Measurements from ENCODE around the gene GK. TPM values are rescaled to one million over a fixed set of nuclear protein-coding genes. Genes with fewer than 3 reads are reported as not detected.
A peak's percentile ranks its signal among the peaks of the same experiment; 100 is the strongest.

The GK gene
- total and polyA plus RNA-seq, 9 of the 15 experiments (the other 6 are each of a cell fraction or from before 2014, with no cell fraction given): 8.0 to 15.7 (median 12.4) TPM

DNA sequence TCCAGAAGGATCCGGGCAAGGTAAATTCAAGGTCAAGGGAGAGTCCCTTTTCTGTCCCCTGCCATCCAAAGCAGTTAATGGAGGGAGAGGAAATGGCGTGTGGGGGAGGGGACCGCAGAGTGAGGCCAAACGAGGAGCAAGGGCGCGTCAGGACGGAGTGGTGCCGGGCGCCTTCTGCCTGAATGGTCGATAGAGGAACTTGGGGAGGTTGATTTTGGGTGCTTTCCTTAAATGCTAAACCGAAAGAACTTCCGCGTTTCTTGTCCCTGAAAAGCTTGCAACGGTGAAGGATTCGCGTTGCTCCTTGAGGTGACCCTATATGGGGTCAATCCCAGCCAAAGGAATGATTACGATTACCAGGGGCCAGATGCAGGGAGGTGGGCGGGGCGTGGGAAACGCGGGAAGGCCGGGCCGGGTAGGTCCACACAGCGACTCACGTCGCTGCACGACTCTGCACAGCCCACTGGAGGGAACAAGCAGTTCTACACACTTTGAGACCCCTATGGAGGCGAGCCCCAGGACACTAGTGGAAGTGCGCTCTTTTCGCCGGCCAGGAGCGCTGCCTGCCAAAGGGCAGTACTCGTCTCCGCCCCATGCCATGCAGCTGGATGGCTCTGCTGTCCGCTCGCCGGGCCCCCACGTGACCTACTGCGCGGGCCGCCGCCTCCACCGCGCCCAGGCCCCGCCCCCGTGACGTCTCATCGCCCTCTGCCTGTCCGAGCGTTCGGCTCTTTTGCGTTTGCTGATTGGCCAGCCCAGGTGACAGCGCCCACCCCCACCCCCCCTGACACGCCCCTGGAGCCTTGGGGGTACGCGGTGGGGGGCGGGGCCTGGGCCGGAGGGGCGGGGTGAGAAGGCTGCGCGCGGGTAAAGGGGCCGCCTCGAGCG lies 452 bp upstream of the GK start (continued):
- TF ChIP-seq ETV1 (tag; conservative IDR thresholded peaks at IDR 0.05; ENCODE audit: low read depth) (peak; percentile 50; the same call in 1 of the 2 replicates), ZFP30 (CRISPR knock-in tag; IDR thresholded peaks at IDR 0.05; ENCODE audit: borderline replicate concordance) (no peak), CBFA2T2 (conservative IDR thresholded peaks at IDR 0.05) (peak; percentile 75), HNRNPK (IDR thresholded peaks at IDR 0.05; ENCODE audit: low read depth, low read length, poor library complexity, severe bottlenecking) (no peak), MEF2A (IDR thresholded peaks at IDR 0.05; ENCODE audit: control insufficient read depth, low read depth, low read length) (no peak), PREB (CRISPR knock-in tag; IDR thresholded peaks at IDR 0.05) (no peak), ZNF699 (CRISPR knock-in tag; IDR thresholded peaks at IDR 0.05; ENCODE audit: insufficient replicate concordance) (no peak), FIP1L1 (IDR thresholded peaks at IDR 0.05; ENCODE audit: low read depth, low read length, poor library complexity, severe bottlenecking) (no peak), ZNF134 (CRISPR knock-in tag; conservative IDR thresholded peaks at IDR 0.05) (no peak), ZNF830 (CRISPR knock-in tag; IDR thresholded peaks at IDR 0.05) (no peak), JUND (IDR thresholded peaks at IDR 0.05; ENCODE audit: borderline replicate concordance, low read depth, low read length) (no peak), JUND (tag; IDR thresholded peaks at IDR 0.05; ENCODE audit: borderline replicate concordance, low read depth, low read length) (no peak; the same call in 2 of the 3 replicates), ZNF449 (CRISPR knock-in tag; IDR thresholded peaks at IDR 0.05) (no peak), RAD51 (IDR thresholded peaks at IDR 0.05; ENCODE audit: borderline replicate concordance, low read depth) (peak; percentile 95), RNF2 (IDR thresholded peaks at IDR 0.05) (no peak; the same call in 1 of the 2 replicates), POLR2AphosphoS5 (IDR thresholded peaks at IDR 0.05; ENCODE audit: control insufficient read depth, insufficient read depth, low read depth, low read length) (peak; percentile 34; the same call in 1 of the 2 replicates)
- TF ChIP-seq, protein P1, sequence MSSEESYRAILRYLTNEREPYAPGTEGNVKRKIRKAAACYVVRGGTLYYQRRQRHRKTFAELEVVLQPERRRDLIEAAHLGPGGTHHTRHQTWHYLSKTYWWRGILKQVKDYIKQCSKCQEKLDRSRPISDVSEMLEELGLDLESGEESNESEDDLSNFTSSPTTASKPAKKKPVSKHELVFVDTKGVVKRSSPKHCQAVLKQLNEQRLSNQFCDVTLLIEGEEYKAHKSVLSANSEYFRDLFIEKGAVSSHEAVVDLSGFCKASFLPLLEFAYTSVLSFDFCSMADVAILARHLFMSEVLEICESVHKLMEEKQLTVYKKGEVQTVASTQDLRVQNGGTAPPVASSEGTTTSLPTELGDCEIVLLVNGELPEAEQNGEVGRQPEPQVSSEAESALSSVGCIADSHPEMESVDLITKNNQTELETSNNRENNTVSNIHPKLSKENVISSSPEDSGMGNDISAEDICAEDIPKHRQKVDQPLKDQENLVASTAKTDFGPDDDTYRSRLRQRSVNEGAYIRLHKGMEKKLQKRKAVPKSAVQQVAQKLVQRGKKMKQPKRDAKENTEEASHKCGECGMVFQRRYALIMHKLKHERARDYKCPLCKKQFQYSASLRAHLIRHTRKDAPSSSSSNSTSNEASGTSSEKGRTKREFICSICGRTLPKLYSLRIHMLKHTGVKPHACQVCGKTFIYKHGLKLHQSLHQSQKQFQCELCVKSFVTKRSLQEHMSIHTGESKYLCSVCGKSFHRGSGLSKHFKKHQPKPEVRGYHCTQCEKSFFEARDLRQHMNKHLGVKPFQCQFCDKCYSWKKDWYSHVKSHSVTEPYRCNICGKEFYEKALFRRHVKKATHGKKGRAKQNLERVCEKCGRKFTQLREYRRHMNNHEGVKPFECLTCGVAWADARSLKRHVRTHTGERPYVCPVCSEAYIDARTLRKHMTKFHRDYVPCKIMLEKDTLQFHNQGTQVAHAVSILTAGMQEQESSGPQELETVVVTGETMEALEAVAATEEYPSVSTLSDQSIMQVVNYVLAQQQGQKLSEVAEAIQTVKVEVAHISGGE (CRISPR knock-in tag; IDR thresholded peaks at IDR 0.05): no peak; a peak in 1 of 6 replicates

Data from K562 (cell line).